HG03457 (cell line): ENCODE results near the gene SYCE1L.

ENCODE experiments used
- ATAC-seq: cut with Tn5 transposase; IDR thresholded peaks from one replicate; pipeline ENCODE4 v1.9.1; 2021; ENCODE audit warnings: moderate number of reproducible peaks; ENCODE audit not compliant: unreplicated experiment

Gene SYCE1L

DNA sequence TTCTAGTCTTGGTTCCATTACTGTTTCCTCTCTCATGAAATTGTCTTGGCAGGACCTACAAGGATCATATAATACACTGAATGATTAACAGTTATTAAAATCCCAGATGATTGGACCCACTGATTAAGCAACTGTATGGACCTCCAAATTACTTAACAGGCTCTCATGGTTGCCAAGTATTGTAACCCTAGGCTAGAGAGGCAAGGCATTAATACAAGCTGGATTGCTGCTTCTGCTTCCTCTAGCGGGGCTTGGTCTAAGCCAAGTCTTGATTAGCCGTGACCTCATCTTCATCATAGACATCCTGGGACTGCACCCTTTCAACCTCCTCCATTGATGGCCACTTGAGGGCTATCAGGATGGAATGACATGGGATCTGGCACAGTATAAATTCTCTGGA lies 46.9 kb downstream of the SYCE1L start:
- ATAC-seq: no peak

DNA sequence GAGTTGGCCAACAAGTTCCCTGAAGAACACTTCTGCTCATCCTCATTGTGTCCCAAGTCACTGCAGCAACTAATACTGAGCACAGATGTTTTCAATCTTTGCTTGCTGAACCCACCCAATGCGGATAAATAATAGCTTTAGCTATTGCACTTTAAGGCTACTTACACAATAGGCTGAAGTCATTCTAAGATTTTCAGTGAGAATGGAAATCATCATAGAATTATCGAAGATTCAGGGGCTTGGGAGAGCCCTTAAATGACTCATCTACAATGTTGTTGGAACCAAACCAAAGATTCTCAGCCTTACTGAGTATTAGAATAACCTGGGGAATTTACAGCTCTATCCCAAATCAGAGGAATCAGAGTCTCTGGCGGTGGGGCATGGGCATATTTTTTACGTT lies 51.2 kb downstream of the SYCE1L start:
- ATAC-seq: no peak
